OCI-LY1 (cell line): Measurements from ENCODE around the gene B9D1.

ENCODE experiments used
- CTCF ChIP-seq: fragments of 200-600 bp; sonication (generic), shearing (Covaris generic); IDR thresholded peaks from 2 replicates; pipeline ENCODE4 v1.5.1; 2017; ENCODE audit warnings: mild to moderate bottlenecking, antibody characterized with exemption, low read length, moderate library complexity, mixed read lengths
- EZH2 ChIP-seq: fragments of 200-600 bp; sonication (generic), shearing (Covaris generic); IDR thresholded peaks from 2 replicates; pipeline ENCODE4 v1.8.0; 2017; ENCODE audit warnings: borderline replicate concordance, mixed run types, mild to moderate bottlenecking, antibody characterized with exemption, low read length, moderate library complexity, mixed read lengths

DNA sequence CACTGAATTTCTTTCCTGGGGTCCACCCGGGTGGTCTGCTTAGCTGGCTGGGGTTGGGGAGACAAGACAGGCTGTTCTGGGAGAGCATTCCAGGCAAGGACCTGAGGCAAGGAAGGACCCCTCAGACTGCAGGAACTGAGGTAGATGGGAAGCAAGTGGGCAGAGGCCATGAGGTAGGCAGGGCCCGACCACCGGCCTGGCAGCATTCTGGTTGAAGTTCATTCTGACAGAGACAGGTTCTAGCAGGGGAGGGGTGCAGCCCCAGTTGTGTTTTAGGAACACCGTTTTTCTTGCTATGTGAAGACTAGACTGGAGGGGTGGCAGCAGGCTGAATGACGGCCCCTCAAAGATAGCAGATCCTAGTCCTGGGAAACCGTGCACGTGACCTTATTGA, 17.5 kb downstream of the B9D1 start:
- TF ChIP-seq CTCF (no peak), EZH2 (no peak)
